MCF 10A (cell line): ENCODE measurements around the gene PDE9A. TPM values are rescaled to one million over a fixed set of nuclear protein-coding genes. Genes with fewer than 3 reads are reported as not detected.

Experiments used
- BruUV-seq: library from RNA; stranded (reverse); fragments of 400-500 nt; replicated peaks from 2 replicates; lab custom pipeline; 2021; lab: Mats Ljungman, UMichigan
- CTCF ChIA-PET: fragments of 300-600 bp; sonication (Branson Sonifier 250); formaldehyde crosslinking; extraction: SDS; loops from one replicate; lab custom pipeline; 2021; ENCODE audit warnings: antibody characterized with exemption, inconsistent platforms; lab: Yijun Ruan, JAX
- POLR2A ChIA-PET: fragments of 300-600, 350-650 bp; sonication (Branson Sonifier 250); formaldehyde crosslinking; extraction: SDS; loops from one replicate; lab custom pipeline; 2020; ENCODE audit warnings: antibody characterized with exemption, inconsistent platforms; lab: Yijun Ruan, JAX
- DNase-seq: peaks from one replicate; pipeline ENCODE4 v3.0.0-alpha.2; 2018; ENCODE audit not compliant: unreplicated experiment
- H3K27ac Mint-ChIP-seq: one replicate; pipeline ENCODE4 v1.8.0; 2022; ENCODE audit warnings: mild to moderate bottlenecking, low read depth, mixed read lengths; ENCODE audit not compliant: unreplicated experiment
- H3K27me3 Mint-ChIP-seq: one replicate; pipeline ENCODE4 v1.8.0; 2022; ENCODE audit warnings: mixed read lengths; ENCODE audit not compliant: insufficient read depth, unreplicated experiment
- H3K36me3 Mint-ChIP-seq: one replicate; pipeline ENCODE4 v1.8.0; 2022; ENCODE audit warnings: mild to moderate bottlenecking, moderate library complexity, mixed read lengths; ENCODE audit not compliant: insufficient read depth, unreplicated experiment
- H3K4me1 Mint-ChIP-seq: one replicate; pipeline ENCODE4 v1.8.0; 2022; ENCODE audit warnings: mixed read lengths; ENCODE audit not compliant: insufficient read depth, unreplicated experiment
- H3K4me3 Mint-ChIP-seq: one replicate; pipeline ENCODE4 v1.8.0; 2022; ENCODE audit warnings: mild to moderate bottlenecking, moderate library complexity, mixed read lengths; ENCODE audit not compliant: unreplicated experiment
- H3K9me3 Mint-ChIP-seq: one replicate; pipeline ENCODE4 v1.8.0; 2022; ENCODE audit warnings: mixed read lengths; ENCODE audit not compliant: unreplicated experiment
- CTCF ChIP-seq: fragments of 200-600 bp; IDR thresholded peaks from one replicate; pipeline ENCODE4 v1.8.0; 2022; ENCODE audit warnings: antibody characterized with exemption, mild to moderate bottlenecking; ENCODE audit not compliant: unreplicated experiment
- intact Hi-C: fragments of 100-400 bp; cut with micrococcal nuclease; formaldehyde crosslinking; loops from 2 replicates; pipeline ENCODE4 v1.14.1; 2022
- total RNA-seq: library from RNA; stranded (reverse); gene quantifications from 2 replicates; pipeline ENCODE4 v1.2.3, GENCODE V29; 2022

PDE9A gene
- total RNA-seq, 1 experiment from 2014 or later, result not detected

- H3K27me3 Mint-ChIP-seq, result peaks cover 48% of the 10 kb centered on the region
- H3K4me3 Mint-ChIP-seq, result no peak overlapping the region
- no peaks in the 10 kb centered on the region for H3K4me1 Mint-ChIP-seq
- no peak for TF ChIP-seq CTCF
- intact Hi-C loops, result no loop called here
- no TSS peak for BruUV-seq
- H3K27ac Mint-ChIP-seq, result no peak overlapping the region
- peaks cover 6% of the 10 kb centered on the region for H3K36me3 Mint-ChIP-seq
- ChIA-PET CTCF (no interaction called here), POLR2A (interaction anchor here (0.9 kb wide), 1 partner anchor 17 kb away, joined by 3 read pairs; no protein-coding TSS in a partner anchor)
- DNase-seq, result no peak
- H3K9me3 Mint-ChIP-seq, result no peaks in the 10 kb centered on the region
Measured at GRCh38 chr21:42619166-42619565, 34.3 kb upstream of the PDE9A start.

DNA sequence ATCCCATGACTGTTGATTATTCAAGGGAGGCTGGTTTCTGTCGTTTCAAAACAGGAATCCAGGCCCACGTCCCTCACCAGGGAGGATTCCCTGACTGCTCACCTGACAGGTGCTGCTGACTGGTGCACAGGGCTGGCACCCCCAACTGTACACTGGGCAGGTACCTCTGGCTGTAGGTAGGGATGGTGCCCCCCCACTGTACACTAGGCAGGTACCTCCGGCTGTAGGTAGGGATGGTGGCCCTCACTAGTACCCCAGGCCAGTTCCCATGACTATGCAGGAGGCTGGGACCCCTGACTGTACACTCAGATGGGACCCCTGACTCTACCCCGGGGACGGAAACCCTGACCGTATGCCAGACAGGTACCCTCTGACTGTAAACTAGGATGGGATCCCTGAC lies 33.6 kb upstream of the PDE9A start:
- CTCF ChIA-PET, result no interaction called here
- H3K36me3 Mint-ChIP-seq, result peaks cover 6% of the 10 kb centered on the region
- H3K9me3 Mint-ChIP-seq, result no peaks in the 10 kb centered on the region
- H3K27me3 Mint-ChIP-seq, result peaks cover 54% of the 10 kb centered on the region
- BruUV-seq, result no TSS peak
- H3K4me1 Mint-ChIP-seq, result no peaks in the 10 kb centered on the region
- POLR2A ChIA-PET, result no interaction called here
- intact Hi-C loops, result no loop called here
- no peak overlapping the region for H3K4me3 Mint-ChIP-seq
- no peak for TF ChIP-seq CTCF
- H3K27ac Mint-ChIP-seq, result no peak overlapping the region
- DNase-seq, result no peak

GRCh38 chr21:42621166-42621818 lies 32.1 kb upstream of the PDE9A start:
- Mint-ChIP-seq H3K9me3 (no peaks in the 10 kb centered on the region), H3K4me3 (no peak overlapping the region), H3K36me3 (peaks cover 6% of the 10 kb centered on the region), H3K4me1 (no peaks in the 10 kb centered on the region), H3K27me3 (peaks cover 56% of the 10 kb centered on the region), H3K27ac (no peak overlapping the region)
- TF ChIP-seq CTCF, result no peak
- ChIA-PET POLR2A (no interaction called here), CTCF (interaction anchor here (0.7 kb wide), 1 partner anchor 88 kb away, joined by 3 read pairs; no protein-coding TSS in a partner anchor)
- no peak for DNase-seq
- BruUV-seq, result no TSS peak
- intact Hi-C loops, result no loop called here

- Mint-ChIP-seq H3K9me3 (no peaks in the 10 kb centered on the region), H3K36me3 (peaks cover 6% of the 10 kb centered on the region), H3K27me3 (peaks cover 56% of the 10 kb centered on the region), H3K4me3 (no peak overlapping the region), H3K4me1 (no peaks in the 10 kb centered on the region), H3K27ac (no peak overlapping the region)
- DNase-seq, result no peak
- BruUV-seq, result no TSS peak
- CTCF ChIA-PET, result no interaction called here
- intact Hi-C loops, result no loop called here
- TF ChIP-seq CTCF, result no peak
- POLR2A ChIA-PET, result no interaction called here
Measured at GRCh38 chr21:42621819-42622177, 31.6 kb upstream of the PDE9A start.
